ENCODE measurements around the gene EHMT1.
"Not testable (repeated sequence)": the region's sequence is repeated elsewhere in the genome, so short reads cannot be mapped to it uniquely, and the experiment has no call there.

EHMT1 gene

GRCh38 chr9:137772281-137772873 lies 153.6 kb downstream of the EHMT1 start:
- no peak for DNase-seq

- DNase-seq = no peak
Measured at GRCh38 chr9:137774775-137775386, 156.1 kb downstream of the EHMT1 start.

- no peak for DNase-seq
Measured at GRCh38 chr9:137776306-137776995, 157.6 kb downstream of the EHMT1 start.

- DNase-seq = no peak
Measured at GRCh38 chr9:137777761-137778160, 159.0 kb downstream of the EHMT1 start.

- no peak for DNase-seq
Measured at GRCh38 chr9:137778336-137778735, 159.5 kb downstream of the EHMT1 start.

GRCh38 chr9:137778914-137779313 lies 160.1 kb downstream of the EHMT1 start:
- no peak for DNase-seq

- not testable (repeated sequence) for DNase-seq
Measured at GRCh38 chr9:137780031-137780430, 161.2 kb downstream of the EHMT1 start.

GRCh38 chr9:137781906-137782585 lies 163.2 kb downstream of the EHMT1 start:
- no peak for DNase-seq

GRCh38 chr9:137783521-137783920 lies 164.7 kb downstream of the EHMT1 start:
- DNase-seq = no peak

GRCh38 chr9:137784046-137784445 lies 165.2 kb downstream of the EHMT1 start:
- DNase-seq = no peak

GRCh38 chr9:137784641-137785513 lies 166.1 kb downstream of the EHMT1 start:
- no peak for DNase-seq

- no peak for DNase-seq
Measured at GRCh38 chr9:137785704-137786161, 166.9 kb downstream of the EHMT1 start.

- DNase-seq = no peak
Measured at GRCh38 chr9:137786511-137786920, 167.7 kb downstream of the EHMT1 start.

GRCh38 chr9:137787381-137787780 lies 168.6 kb downstream of the EHMT1 start:
- DNase-seq = no peak

- DNase-seq = no peak
Measured at GRCh38 chr9:137787786-137788505, 169.1 kb downstream of the EHMT1 start.

GRCh38 chr9:137788561-137789294 lies 169.9 kb downstream of the EHMT1 start:
- no peak for DNase-seq

GRCh38 chr9:137789295-137789895 lies 170.6 kb downstream of the EHMT1 start:
- DNase-seq = no peak

GRCh38 chr9:137791947-137792346 lies 173.1 kb downstream of the EHMT1 start:
- no peak for DNase-seq

GRCh38 chr9:137793196-137793841 lies 174.5 kb downstream of the EHMT1 start:
- no peak for DNase-seq

- DNase-seq = no peak
Measured at GRCh38 chr9:137795156-137795666, 176.4 kb downstream of the EHMT1 start.
